Measurements from ENCODE around the gene RNASET2.

DNA sequence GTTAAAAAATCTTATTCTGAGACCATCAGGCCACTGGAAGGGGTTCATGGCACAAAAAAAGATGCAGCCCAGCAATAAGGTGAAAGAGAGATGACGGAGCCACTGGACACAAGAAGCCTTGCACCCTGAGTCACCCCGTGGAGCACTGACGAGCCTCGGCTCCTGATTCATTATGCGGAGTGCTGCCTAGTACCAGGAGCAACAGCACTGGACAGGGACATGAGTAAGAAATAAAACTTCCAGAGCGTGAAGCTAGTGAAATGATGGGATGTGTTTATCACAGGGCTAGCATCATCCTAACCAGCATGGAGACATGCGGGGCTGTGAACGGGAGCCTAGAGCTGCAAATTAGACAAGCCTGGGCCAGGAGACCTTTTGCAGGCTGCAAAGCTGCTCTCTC, 53.3 kb downstream of the RNASET2 start:
- TF ChIP-seq, protein P1, sequence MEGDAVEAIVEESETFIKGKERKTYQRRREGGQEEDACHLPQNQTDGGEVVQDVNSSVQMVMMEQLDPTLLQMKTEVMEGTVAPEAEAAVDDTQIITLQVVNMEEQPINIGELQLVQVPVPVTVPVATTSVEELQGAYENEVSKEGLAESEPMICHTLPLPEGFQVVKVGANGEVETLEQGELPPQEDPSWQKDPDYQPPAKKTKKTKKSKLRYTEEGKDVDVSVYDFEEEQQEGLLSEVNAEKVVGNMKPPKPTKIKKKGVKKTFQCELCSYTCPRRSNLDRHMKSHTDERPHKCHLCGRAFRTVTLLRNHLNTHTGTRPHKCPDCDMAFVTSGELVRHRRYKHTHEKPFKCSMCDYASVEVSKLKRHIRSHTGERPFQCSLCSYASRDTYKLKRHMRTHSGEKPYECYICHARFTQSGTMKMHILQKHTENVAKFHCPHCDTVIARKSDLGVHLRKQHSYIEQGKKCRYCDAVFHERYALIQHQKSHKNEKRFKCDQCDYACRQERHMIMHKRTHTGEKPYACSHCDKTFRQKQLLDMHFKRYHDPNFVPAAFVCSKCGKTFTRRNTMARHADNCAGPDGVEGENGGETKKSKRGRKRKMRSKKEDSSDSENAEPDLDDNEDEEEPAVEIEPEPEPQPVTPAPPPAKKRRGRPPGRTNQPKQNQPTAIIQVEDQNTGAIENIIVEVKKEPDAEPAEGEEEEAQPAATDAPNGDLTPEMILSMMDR (IDR thresholded peaks at IDR 0.05; ENCODE audit: insufficient read depth, low read depth, low read length), result no peak
- TF ChIP-seq EZH2 (IDR thresholded peaks at IDR 0.05; ENCODE audit: insufficient read depth, low read length), result no peak

Measured in astrocyte (in vitro differentiated cells and primary cell).